OCI-LY7 (cell line): Measurements from ENCODE around the gene HES1.

ENCODE experiments used
- CTCF ChIP-seq: fragments of 200-600 bp; sonication (generic); conservative IDR thresholded peaks from 2 replicates; pipeline ENCODE4 v1.5.1; 2014; ENCODE audit warnings: mild to moderate bottlenecking, antibody characterized with exemption, low read length, moderate library complexity, mixed read lengths
- EZH2phosphoT487 ChIP-seq: fragments of 200-600 bp; sonication (generic); IDR thresholded peaks from 2 replicates; pipeline ENCODE4 v1.6.1; 2018; ENCODE audit warnings: low read depth, borderline replicate concordance, mild to moderate bottlenecking, mixed run types, antibody characterized with exemption, low read length, moderate library complexity, mixed read lengths

- TF ChIP-seq CTCF (no peak), EZH2phosphoT487 (no peak)
Observed at GRCh38 chr3:194139071-194139813, 3.3 kb downstream of the HES1 start.
